NAMALWA (cell line): Measurements from ENCODE around the gene HLA-DRB5.
"Not testable (repeated sequence)": the region's sequence is repeated elsewhere in the genome, so short reads cannot be mapped to it uniquely, and the experiment has no call there.

Experiments
- DNase-seq: peaks from one replicate; pipeline ENCODE4 v3.0.0-alpha.2; 2015; ENCODE audit warnings: low spot score

HLA-DRB5 gene

DNA sequence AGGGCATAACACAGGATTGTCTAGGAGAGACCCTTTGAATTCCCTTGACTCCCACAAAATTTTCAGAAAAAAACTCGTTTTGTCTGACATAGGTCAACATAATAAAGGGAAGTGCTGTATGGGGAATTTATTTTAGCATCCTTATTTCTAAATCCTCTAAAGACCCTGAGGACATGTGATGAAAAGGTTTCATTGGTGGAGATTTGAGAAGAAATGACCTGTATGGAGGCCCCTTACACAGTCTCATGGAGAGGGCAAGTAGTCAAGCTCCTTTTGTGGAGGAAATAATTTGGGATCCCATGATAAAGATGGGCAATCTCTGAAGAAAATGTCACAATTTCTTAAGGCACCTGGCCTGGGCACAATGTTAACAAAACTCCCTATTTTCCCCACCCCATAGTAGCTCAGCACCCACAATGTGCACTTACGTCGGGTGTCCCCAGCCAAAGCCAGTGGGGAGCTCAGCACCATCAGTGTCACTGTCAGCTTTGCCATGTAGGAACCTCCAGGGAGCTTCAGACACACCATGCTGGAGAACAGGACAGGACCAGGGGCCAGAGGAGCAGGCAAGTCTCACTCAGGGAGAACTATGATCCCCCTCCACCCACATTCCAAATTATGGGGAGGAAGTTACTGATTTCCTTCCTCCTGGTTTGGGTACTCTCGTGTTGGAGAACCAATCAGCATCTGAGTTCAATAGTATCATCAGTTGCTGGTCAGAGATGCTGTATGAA lies at the start of gene HLA-DRB5:
Gene HLA-DRB5 (minus strand): TSS at position 591 of the 734 bp plus-strand sequence. CDS start 63 bp downstream, at position 528.
- peak; percentile 80 for DNase-seq

DNA sequence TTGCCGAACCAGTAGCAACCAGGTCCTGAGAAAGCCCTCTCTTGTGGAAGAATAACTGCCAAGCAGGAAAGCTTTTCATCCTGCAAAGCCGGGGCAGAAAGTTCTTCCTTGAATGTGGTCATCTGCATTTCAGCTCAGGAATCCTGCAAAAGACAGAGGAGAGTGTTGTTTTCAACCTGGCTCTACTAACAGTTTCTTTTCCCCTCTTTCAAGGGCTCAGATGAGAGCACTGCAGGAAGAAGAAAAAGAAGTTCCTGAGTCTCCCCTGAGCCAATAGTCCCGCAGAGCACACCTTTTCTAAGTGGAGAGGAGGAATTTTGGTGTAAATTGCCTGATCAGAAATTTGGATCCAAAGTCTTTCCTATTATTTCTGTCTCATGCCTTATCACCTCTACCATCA lies 48.9 kb upstream of the HLA-DRB5 start:
- DNase-seq = no peak

DNA sequence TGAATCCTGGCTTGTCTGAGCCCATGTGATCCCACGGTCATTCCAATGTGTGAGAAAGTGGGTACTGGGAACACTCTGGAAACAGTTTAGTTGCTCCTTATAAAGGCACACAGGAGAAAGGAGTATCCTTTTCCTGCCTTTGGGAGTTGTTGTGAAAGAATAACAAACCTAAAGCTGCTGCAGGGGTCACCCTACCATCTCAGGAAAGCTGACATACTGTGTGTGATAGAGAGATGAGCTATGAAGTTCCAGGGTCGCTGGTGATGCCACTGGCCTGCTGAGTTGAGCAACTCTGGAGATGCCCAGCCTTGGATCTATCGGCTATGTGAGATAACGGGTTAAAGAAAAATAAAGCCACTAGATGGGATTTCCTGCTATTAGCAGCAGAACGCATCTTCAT lies 47.4 kb upstream of the HLA-DRB5 start:
- not testable (repeated sequence) for DNase-seq

DNA sequence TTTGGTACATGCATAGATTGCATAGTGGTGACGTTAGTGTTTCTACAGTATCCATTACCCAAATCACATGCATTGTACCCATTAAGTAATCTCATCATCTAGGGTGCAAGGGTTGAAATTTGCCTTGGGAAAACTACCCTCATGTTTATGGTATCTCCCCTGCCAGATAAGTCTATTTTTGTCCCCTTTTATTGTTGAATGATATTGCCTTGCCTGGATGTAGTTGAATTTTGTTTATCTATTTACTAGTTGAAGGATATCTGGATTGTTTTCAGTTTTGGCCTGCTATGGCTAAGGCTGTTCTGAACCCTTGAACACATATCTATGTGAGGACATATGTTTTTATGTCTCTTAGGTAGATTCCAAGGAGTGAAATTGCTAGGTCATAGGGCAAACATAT lies 46.2 kb upstream of the HLA-DRB5 start:
- DNase-seq = no peak

DNA sequence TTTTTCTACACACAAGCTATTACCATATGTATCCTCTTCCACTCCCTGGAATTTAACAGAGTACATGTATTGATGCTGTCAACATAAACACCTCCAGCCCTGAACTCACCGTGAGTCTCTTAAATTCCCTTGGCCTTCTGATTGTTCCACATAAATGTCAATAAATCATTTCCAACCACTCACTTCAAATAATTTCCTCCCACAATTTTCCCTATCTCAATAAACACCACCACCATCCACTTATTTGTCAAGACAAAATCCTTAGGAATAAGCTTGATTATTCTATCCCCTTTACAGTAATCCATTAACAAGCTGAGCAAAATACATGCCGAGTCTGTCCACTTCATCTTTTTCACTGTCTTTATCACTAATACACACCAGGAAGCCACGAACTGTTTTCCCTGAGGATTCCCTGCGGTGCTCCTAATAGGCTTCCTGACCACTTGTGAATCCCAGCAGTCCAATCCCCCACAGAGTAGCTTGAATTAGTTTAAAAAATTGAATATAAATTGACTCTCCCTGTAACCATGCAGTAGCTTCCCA lies 40.3 kb upstream of the HLA-DRB5 start:
- DNase-seq = no peak

DNA sequence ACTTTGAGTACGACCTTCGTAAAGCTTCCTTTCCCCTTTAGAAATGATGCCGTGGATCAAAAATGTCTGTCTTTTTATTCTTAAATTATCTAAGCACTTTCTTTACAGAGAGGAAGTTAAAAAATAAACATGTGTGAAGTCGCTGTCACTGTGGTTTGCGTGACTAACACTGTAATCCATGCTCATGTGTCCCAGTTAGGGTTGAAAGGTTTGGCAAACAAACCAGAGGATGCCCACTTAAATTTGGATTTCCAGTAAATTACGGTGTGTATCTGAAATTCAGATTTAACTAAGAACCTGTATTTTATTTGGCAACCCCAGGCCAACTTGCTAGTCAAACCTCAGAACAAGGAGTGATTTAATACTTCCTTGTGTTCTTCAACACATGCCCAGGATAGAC lies 38.5 kb upstream of the HLA-DRB5 start:
- no peak for DNase-seq

DNA sequence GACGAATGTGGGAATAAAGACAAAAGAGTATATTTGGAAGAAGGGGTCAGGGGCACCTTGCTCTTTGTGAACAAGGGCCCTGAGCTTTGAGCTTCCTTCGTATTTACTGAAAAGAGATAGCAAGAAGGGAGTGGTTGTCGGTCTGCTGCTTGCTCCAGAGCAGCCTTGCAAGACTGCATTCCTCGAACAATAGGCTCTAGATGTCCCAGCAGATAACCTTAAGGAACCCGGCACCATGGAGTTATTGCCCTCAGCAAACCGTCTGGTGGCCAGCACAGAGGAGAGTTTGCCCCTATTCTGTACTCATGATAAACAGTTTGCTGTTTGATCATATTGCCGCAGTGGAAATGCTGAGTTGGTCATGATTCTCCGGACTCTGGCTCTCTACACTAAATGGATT lies 36.9 kb upstream of the HLA-DRB5 start:
- no peak for DNase-seq

DNA sequence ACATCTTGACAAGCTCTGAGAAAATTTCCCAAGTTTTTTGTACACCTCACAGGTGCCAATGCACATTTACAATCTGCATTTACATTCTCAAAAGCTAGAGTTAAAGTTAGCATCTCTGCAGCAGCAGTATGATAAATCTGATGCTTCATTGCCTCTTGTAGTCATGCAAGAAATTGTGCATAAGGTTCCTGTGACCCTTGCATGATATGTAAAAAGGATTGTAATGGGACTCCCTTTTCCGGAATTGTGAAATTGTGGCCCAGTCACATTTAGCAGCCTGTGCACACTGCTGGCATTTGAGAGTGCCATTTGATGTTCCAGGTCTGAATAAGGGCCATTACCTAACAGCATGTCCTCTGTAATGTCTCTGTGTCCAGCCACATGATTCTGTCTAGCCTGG lies 35.4 kb upstream of the HLA-DRB5 start:
- no peak for DNase-seq

DNA sequence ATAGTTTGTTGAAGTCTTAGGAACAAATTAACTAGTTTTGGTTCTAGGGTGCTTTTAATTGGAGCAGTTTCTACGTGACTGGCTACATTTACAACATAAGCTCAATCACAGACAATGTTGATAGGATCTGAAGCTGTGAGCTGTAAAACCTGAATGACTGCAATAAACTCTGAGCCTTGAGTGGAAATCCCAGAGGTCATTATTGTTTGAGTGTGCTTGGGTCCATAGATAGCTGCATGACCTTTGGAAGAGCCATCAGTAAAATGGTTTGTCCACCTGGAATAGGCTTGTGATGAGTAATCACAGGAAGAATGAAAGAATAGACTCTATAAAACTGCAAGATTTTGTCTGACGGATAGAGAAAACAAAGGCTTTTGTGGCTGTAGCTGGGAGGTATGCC lies 32.9 kb upstream of the HLA-DRB5 start:
- DNase-seq = no peak

DNA sequence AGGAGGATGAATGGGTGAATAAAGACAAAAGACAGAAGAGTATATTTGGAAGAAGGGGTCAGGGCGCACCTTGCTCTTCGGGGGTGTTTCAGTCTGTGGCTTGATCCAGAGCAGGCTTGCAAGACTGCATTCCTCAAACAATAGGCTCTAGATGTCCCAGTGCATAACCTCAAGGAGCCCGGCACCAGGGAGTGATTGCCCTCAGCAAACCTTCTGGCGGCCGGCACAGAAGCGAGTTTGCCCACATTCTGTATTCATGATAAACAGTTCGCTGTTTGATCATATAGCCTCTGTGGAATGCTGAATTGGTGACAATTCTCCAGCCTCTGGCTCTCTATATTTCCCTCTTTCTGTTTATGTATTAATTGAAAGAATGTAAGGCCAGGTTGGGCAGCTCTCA lies 29.7 kb upstream of the HLA-DRB5 start:
- DNase-seq = no peak

DNA sequence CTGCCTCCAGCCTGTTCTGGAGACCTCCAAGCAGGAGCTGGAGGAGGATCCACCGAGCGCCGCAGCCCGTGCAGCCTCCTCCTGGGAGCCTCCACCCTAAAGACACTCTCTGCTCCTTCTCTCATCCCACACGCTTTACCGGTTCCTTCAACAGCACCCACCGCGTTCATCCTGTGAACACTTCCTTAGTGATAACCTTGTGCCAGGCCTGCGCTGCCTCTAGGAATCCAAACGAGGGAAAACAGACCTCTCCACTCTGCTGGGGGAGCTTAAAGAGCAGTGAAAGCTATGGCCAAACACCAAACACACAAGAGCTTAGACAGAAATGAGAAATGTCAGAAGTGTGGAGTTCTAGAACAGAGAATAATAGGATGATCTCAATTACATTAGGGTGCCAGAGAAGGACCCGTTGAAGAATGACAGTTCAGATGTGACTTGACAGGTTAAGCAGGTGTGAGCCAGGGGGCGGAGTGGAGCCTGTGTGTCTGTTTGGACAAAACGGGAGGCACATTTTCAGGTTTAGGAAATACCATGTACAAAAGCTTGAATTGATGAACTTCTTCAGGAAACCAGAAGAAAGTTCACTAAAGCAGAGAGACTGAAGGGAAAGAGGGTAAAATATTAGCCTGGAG lies 28.5 kb upstream of the HLA-DRB5 start:
- no peak for DNase-seq

DNA sequence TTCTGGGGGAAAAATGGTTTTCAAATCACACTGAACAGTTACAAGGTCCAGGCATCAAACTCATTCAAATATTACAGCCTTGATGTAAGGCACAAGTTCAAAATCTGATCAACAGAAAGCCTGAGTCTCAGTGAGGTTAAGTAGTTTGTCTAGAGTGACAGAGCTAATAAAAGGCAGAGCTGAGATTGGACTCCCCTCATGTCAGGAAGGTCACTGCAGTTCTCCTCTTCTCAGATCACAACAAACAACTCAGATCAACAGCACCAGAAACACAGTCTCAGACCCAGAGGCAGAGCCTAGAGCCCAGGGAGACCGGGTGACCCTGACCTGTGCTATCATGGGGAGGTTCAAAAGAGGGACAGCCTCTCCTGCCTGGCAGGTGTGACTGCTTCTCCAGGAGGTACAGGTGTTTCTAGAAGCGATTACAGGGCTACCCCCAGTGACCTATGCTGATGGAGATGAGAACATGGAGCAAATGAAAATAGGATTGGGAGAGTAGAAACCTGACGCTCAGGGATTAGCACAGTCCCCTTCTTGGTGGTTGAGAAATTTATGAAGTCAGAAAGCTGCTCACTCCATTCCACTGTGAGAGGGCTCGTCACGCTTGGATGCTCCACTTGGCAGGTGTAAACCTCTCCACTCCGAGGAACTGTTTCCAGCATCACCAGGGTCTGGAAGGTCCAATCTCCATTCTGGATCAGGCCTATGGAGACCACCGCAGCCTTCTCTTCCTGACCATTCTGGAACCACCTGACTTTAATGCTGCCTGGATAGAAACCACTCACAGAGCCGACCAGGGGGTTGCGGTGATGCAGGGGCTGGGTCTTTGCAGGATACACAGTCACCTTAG lies 24.3 kb upstream of the HLA-DRB5 start:
- no peak for DNase-seq

DNA sequence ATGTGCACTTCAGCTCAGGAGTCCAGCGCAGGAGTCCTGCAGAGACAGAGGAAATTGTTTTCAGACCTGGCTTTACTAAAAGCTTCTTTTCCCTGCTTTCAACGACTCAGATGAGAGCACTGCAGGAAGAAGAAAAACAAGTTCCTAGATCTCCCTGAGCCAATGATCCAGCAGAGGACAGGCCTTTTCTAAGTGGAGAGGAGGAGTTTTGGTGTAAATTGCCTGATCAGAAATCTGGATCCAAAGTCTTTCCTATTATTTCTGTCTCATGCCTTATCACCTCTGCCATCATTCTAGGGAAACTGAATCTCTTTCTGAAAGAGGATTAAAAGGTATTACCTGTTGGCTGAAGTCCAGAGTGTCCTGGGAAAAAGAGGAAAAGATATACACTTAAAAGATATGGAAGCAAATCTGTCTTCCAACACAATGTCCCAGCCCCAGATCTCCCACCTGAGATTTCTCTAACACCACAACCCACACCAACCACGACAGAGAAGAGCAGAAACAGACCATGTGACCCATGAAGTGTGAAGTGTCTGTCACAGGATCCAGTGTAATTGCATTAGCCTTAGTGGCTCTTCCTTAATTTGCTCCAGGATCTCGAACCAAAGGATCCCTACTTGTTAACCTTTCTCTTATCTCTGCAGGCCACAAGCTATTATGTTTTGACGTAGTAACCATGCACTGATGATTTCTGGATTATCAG lies 23.1 kb upstream of the HLA-DRB5 start:
- DNase-seq = no peak

DNA sequence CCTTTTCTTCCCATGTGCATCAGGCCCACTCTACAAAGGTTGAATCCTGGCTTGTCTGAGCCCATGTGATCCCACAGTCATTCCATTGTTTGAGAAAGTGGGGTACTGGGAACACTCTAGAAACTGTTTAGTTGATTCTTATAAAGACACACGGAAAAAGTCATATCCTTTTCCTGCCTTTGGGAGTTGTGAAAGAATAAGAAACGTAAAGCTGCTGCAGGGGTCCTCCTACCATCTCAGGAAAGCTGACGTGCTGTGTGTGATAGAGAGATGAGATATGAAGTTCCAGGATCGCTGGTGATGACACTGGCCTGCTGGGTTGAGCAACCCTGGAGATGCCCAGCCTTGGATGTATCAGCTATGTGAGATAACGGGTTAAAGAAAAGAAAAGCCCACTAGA lies 21.3 kb upstream of the HLA-DRB5 start:
- DNase-seq = no peak

DNA sequence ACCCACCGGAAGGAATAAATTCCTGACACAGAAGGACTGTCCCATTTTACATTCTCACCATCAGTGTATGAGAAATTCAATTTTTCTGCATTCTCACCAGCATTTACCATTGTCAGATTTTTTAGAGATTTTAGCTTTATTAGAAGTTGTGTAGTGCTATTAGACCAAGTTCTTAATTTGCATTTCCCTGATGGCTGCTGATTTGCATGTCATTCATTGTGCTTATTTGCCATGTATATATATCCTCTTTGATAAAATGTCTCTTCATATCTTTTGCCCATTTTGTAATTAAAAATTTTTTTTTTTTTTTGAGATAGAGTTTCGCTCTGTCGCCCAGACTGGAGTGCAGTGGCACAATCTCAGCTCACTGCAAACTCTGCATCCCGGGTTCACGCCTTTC lies 9.8 kb upstream of the HLA-DRB5 start:
- no peak for DNase-seq

DNA sequence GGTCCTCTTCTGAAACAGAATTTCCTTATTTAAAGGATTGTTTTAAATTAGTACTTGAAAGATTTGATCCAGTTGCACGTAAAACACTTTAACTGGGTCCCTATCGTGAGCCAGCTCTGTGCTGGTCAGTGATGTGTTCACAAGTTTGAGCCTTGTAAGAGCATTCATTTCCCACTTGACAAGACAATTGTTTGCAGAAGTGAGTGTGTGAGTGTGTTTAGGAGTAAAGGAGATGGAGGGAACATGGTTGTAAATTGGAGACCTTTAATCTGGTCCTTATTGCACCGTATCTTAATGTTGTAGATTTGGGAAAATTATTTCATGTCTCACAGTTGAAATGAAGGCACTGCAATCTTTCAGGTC lies 325 bp upstream of the HLA-DRB5 start:
- DNase-seq = not testable (repeated sequence)

DNA sequence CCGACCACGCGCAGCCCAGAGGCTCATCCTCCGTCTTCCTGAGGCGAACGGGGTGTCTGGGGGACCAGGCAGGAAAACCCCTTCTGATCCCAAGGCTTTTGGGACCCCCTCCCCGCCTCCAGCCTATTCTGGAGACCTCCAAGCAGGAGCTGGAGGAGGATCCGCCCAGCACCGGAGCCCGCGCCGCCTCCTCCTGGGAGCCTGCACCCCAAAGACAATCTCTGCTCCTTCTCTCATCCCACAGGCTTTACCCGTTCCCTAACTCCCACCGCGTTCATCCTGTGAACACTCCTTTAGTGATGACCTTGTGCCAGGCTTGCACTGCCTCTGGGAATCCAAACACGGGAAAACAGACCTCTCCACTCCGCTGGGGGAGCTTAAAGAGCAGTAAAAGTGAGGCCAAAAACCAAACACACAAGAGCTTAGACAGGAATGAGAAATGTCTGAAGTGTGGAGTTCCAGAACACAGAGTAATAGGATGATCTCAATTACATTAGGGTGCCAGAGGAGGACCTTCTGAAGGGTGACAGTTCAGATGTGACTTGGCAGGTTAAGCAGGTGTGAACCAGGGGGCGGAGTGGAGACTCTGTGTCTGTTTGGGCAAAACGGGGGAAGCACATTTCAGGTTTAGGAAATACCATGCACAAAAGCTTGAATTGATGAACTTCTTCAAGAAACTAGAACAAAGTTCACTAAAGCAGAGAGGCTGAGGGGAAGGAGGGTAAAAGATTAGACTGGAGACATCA lies 7.6 kb downstream of the HLA-DRB5 start:
- DNase-seq = no peak

DNA sequence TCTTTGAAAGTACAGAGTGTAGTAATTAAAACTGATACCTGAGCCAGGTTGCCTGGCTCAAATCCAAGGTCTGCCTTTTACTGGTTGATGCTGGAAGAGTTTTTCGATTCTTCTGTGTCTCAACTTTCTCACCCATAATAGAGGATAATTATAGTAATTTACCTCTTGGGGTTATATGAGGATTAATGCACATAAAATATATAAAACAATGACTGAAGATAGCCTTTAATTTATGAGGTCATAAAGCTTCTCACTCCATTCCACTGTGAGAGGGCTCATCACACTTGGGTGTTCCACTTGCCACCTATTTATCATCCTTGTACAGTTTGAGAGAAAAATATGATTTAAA lies 10.2 kb downstream of the HLA-DRB5 start:
- DNase-seq = no peak

DNA sequence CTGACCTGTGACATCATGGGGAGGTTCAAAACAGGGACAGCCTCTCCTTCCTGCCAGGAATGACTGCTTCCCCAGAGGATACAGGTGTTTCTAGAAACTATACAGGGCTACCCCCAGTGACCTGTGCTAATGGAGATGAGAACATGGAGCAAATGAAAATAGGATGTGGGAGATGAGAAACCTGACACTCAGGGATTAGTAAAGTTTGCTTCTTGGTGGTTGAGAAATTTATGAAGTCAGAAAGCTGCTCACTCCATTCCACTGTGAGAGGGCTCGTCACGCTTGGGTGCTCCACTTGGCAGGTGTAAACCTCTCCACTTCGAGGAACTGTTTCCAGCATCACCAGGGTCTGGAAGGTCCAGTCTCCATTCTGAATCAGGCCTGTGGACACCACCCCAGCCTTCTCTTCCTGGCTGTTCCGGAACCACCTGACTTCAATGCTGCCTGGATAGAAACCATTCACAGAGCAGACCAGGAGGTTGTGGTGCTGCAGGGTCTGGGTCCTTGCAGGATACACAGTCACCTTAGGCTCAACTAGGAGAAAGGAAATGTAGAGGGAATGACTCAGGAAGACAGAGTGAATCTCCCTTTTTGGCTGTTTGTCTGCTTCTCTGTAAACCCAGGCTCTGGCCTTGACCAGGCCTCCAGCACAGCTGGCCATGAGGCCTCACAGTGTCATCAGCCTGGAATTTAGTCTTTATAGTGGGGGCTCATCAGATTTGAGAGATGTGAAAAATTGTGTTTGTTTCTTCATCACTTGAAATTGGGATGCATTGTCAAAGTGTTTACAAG lies 10.8 kb downstream of the HLA-DRB5 start:
- no peak for DNase-seq

DNA sequence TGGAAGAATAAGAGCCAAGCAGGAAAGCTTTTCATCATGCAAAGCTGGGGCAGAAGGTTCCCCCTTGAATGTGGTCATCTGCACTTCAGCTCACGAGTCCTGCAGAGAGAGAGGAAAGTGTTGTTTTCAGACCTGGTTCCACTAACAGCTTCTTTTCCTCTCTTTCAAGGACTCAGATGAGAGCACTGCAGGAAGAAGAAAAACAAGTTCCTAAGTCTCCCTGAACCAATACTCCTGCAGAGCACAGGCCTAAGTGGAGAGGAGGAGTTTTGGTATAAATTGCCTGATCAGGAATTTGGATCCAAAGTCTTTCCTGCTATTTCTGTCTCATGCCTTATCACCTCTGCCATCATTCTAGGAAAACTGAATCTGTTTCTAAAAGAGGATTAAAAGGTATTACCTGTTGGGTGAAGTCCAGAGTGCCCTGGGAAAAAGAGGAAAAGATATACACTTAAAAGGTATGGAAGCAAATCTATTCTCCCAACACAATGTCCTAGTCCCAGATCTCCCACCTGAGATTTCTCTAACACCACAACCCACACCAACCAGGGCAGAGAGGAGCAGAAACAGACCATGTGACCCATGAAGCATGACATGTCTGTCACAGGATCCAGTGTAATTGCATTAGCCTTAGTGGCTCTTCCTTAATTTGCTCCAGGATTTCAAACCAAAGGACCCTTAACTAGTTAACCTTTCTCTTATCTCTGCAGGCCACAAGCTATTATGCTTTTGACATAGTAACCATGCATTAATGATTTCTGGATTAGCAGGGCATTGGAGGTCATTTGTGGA lies 12.2 kb downstream of the HLA-DRB5 start:
- DNase-seq = no peak
